ENCODE measurements around the gene EVL. TPM values are rescaled to one million over a fixed set of nuclear protein-coding genes. Genes with fewer than 3 reads are reported as not detected.

EVL gene
- total RNA-seq, 2 experiments from 2014 or later, result 660 to 678 TPM

GRCh38 chr14:100117026-100117425, 51.8 kb downstream of the EVL start:
- Histone ChIP-seq H3K4me1 (ENCODE audit: insufficient read depth, low read length) (peaks cover 46% of the 10 kb centered on the region), H3K9me3 (ENCODE audit: control insufficient read depth in 1 of 2, insufficient read depth in 1 of 2, low read length in 2 of 2) (no peaks in the 10 kb centered on the region), H3K4me3 (ENCODE audit: low read length) (no peak overlapping the region), H3K27ac (ENCODE audit: low read depth in 1 of 2, low read length in 2 of 2) (peak overlapping the region; percentile 12 to 14), H3K36me3 (ENCODE audit: insufficient read depth, low read length) (peaks cover 99% of the 10 kb centered on the region), H3K27me3 (ENCODE audit: control insufficient read depth in 1 of 2, insufficient read depth in 2 of 2, low read length in 2 of 2) (no peaks in the 10 kb centered on the region)
- H3K4me1 Mint-ChIP-seq (ENCODE audit: low read depth), result peaks cover 49% of the 10 kb centered on the region
- CTCF ChIA-PET, result interaction anchor here (0.7 to 3.0 kb wide), 4 partner anchors 9 to 61 kb away, joined by 3 to 10 read pairs (median 4); no protein-coding TSS in a partner anchor
- H3K27me3 Mint-ChIP-seq, result no peaks in the 10 kb centered on the region
- no peaks in the 10 kb centered on the region for H3K9me3 Mint-ChIP-seq
- intact Hi-C loops (cut with DNase I, micrococcal nuclease), result no loop called here
- H3K4me3 Mint-ChIP-seq, result no peak overlapping the region
- peak overlapping the region; percentile 72 for H3K27ac Mint-ChIP-seq
- DNase-seq (no peak), ATAC-seq (ENCODE audit: poor library complexity) (no peak)
- TF ChIP-seq CTCF (IDR thresholded peaks at IDR 0.05), result no peak
- POLR2A ChIA-PET, result interaction anchor here (0.8 to 2.2 kb wide), 3 partner anchors 9 to 46 kb away, joined by 5 to 9 read pairs (median 5); no protein-coding TSS in a partner anchor
- peaks cover 94% of the 10 kb centered on the region for H3K36me3 Mint-ChIP-seq (ENCODE audit: low read depth)

- no peak for TF ChIP-seq CTCF (IDR thresholded peaks at IDR 0.05)
- ChIA-PET CTCF (interaction anchor here (0.7 to 3.0 kb wide), 4 partner anchors 10 to 62 kb away, joined by 3 to 10 read pairs (median 4); no protein-coding TSS in a partner anchor), POLR2A (interaction anchor here (0.8 to 2.1 kb wide), 4 partner anchors 11 to 49 kb away, joined by 3 to 5 read pairs (median 4); no protein-coding TSS in a partner anchor)
- H3K4me3 Mint-ChIP-seq, result peak overlapping the region; percentile 42
- Histone ChIP-seq H3K27ac (ENCODE audit: low read depth in 1 of 2, low read length in 2 of 2) (peak overlapping the region; percentile 20 to 37), H3K4me1 (ENCODE audit: insufficient read depth, low read length) (peaks cover 38% of the 10 kb centered on the region), H3K4me3 (ENCODE audit: low read length) (no peak overlapping the region), H3K36me3 (ENCODE audit: insufficient read depth, low read length) (peaks cover 99% of the 10 kb centered on the region), H3K27me3 (ENCODE audit: control insufficient read depth in 1 of 2, insufficient read depth in 2 of 2, low read length in 2 of 2) (no peaks in the 10 kb centered on the region), H3K9me3 (ENCODE audit: control insufficient read depth in 1 of 2, insufficient read depth in 1 of 2, low read length in 2 of 2) (no peaks in the 10 kb centered on the region)
- no peaks in the 10 kb centered on the region for H3K9me3 Mint-ChIP-seq
- H3K27me3 Mint-ChIP-seq, result no peaks in the 10 kb centered on the region
- ATAC-seq (ENCODE audit: poor library complexity), result no peak
- H3K4me1 Mint-ChIP-seq (ENCODE audit: low read depth), result peaks cover 41% of the 10 kb centered on the region
- H3K27ac Mint-ChIP-seq, result peak overlapping the region; percentile 72
- DNase-seq, result no peak
- peaks cover 91% of the 10 kb centered on the region for H3K36me3 Mint-ChIP-seq (ENCODE audit: low read depth)
- intact Hi-C loops (cut with DNase I, micrococcal nuclease), result no loop called here
Observed at GRCh38 chr14:100117633-100118395, 52.6 kb downstream of the EVL start.

- no peak for TF ChIP-seq CTCF (IDR thresholded peaks at IDR 0.05)
- H3K36me3 ChIP-seq (ENCODE audit: insufficient read depth, low read length), result peaks cover 99% of the 10 kb centered on the region
- Mint-ChIP-seq H3K9me3 (no peaks in the 10 kb centered on the region), H3K4me3 (no peak overlapping the region), H3K4me1 (ENCODE audit: low read depth) (peaks cover 34% of the 10 kb centered on the region), H3K27me3 (no peaks in the 10 kb centered on the region), H3K27ac (peak overlapping the region; percentile 72), H3K36me3 (ENCODE audit: low read depth) (peaks cover 91% of the 10 kb centered on the region)
- H3K27ac ChIP-seq (ENCODE audit: low read depth in 1 of 2, low read length in 2 of 2), result peak overlapping the region in 1 of 2 donors; percentile 37
- DNase-seq (no peak), ATAC-seq (ENCODE audit: poor library complexity) (no peak)
- ChIA-PET CTCF (interaction anchor here (1.2 to 3.0 kb wide), 3 partner anchors 10 to 62 kb away, joined by 3 to 10 read pairs (median 4); no protein-coding TSS in a partner anchor), POLR2A (interaction anchor here (0.8 to 2.1 kb wide), 7 partner anchors 10 to 50 kb away, joined by 3 to 5 read pairs (median 3); partner anchors contain the start of gene DEGS2)
- intact Hi-C loops (cut with DNase I, micrococcal nuclease), result no loop called here
- H3K4me1 ChIP-seq (ENCODE audit: insufficient read depth, low read length), result peaks cover 32% of the 10 kb centered on the region
- H3K27me3 ChIP-seq (ENCODE audit: control insufficient read depth in 1 of 2, insufficient read depth in 2 of 2, low read length in 2 of 2), result no peaks in the 10 kb centered on the region
- no peak overlapping the region for H3K4me3 ChIP-seq (ENCODE audit: low read length)
- H3K9me3 ChIP-seq (ENCODE audit: control insufficient read depth in 1 of 2, insufficient read depth in 1 of 2, low read length in 2 of 2), result no peaks in the 10 kb centered on the region
Observed at GRCh38 chr14:100118396-100119011, 53.3 kb downstream of the EVL start.
